Measurements from ENCODE around the gene ZNF48.

DNA sequence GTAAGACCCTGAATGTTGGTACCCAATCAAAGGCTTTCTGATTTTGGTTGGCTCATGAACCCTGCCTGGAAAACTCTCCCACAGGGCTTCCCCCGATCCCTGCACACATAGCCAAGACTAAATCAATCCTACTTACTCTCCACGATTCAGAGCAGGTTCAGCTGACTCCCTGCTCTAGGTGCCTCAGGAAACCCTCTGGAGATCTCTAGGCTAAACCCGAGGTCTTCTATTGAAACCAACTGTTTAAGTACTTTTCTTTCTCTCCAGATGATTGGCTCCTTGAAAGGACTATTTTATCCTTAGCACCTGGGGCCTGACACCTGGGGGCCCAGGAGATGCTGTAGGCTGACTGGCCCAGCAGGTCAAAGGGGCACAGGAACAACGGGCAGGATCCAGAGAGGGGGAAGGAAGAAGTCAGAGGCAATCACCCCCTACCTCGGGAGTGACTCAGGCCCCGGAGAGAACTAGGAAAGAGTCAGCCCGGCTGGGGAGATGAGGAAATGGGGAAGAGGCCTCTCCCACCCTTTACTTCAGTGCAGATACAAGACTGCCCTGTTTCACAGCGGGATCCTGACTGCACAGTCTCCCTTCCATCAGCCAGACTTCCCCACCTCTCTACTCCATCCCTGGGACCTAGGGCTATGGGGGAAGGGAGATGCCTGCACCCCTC lies 27.0 kb upstream of the ZNF48 start:
- TF ChIP-seq, protein P1, sequence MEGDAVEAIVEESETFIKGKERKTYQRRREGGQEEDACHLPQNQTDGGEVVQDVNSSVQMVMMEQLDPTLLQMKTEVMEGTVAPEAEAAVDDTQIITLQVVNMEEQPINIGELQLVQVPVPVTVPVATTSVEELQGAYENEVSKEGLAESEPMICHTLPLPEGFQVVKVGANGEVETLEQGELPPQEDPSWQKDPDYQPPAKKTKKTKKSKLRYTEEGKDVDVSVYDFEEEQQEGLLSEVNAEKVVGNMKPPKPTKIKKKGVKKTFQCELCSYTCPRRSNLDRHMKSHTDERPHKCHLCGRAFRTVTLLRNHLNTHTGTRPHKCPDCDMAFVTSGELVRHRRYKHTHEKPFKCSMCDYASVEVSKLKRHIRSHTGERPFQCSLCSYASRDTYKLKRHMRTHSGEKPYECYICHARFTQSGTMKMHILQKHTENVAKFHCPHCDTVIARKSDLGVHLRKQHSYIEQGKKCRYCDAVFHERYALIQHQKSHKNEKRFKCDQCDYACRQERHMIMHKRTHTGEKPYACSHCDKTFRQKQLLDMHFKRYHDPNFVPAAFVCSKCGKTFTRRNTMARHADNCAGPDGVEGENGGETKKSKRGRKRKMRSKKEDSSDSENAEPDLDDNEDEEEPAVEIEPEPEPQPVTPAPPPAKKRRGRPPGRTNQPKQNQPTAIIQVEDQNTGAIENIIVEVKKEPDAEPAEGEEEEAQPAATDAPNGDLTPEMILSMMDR (IDR thresholded peaks at IDR 0.05; ENCODE audit: low read length), result no peak
- TF ChIP-seq EZH2phosphoT487 (IDR thresholded peaks at IDR 0.05; ENCODE audit: low read length), result no peak
- TF ChIP-seq EZH2 (optimal IDR thresholded peaks at IDR 0.05; ENCODE audit: low read depth, low read length), result no peak
